Measurements from ENCODE around the gene KLHL29. TPM values are rescaled to one million over a fixed set of nuclear protein-coding genes. Genes with fewer than 3 reads are reported as not detected.

The KLHL29 gene
- total RNA-seq, 4 donors from 2014 or later = 7.6 to 15.3 (median 8.4) TPM

GRCh38 chr2:23685181-23685580, 300.2 kb downstream of the KLHL29 start:
- TF ChIP-seq, protein P1, sequence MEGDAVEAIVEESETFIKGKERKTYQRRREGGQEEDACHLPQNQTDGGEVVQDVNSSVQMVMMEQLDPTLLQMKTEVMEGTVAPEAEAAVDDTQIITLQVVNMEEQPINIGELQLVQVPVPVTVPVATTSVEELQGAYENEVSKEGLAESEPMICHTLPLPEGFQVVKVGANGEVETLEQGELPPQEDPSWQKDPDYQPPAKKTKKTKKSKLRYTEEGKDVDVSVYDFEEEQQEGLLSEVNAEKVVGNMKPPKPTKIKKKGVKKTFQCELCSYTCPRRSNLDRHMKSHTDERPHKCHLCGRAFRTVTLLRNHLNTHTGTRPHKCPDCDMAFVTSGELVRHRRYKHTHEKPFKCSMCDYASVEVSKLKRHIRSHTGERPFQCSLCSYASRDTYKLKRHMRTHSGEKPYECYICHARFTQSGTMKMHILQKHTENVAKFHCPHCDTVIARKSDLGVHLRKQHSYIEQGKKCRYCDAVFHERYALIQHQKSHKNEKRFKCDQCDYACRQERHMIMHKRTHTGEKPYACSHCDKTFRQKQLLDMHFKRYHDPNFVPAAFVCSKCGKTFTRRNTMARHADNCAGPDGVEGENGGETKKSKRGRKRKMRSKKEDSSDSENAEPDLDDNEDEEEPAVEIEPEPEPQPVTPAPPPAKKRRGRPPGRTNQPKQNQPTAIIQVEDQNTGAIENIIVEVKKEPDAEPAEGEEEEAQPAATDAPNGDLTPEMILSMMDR (IDR thresholded peaks at IDR 0.05; ENCODE audit: low read depth) = no peak

DNA sequence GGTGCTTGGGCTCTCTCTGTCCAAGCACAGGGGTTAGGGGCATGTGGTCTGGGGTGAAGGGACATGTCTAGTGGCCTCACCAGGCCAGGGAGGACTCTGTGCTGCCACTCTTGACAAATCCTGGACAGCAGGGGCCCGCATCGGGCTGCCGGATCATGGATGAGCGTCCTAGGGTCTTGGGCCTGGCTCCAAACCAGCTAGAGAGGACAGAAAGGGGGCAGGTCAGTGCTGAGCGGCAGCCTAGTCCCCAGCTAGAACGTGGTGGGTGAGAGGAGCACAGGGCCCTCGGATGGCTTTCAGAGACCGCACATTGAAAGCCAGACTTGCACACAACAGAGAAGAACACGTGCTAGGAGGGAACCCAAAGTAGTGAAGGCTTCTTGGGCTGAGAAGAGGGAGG, 300.7 kb downstream of the KLHL29 start:
- TF ChIP-seq, protein P1 (IDR thresholded peaks at IDR 0.05; ENCODE audit: low read depth) = no peak

DNA sequence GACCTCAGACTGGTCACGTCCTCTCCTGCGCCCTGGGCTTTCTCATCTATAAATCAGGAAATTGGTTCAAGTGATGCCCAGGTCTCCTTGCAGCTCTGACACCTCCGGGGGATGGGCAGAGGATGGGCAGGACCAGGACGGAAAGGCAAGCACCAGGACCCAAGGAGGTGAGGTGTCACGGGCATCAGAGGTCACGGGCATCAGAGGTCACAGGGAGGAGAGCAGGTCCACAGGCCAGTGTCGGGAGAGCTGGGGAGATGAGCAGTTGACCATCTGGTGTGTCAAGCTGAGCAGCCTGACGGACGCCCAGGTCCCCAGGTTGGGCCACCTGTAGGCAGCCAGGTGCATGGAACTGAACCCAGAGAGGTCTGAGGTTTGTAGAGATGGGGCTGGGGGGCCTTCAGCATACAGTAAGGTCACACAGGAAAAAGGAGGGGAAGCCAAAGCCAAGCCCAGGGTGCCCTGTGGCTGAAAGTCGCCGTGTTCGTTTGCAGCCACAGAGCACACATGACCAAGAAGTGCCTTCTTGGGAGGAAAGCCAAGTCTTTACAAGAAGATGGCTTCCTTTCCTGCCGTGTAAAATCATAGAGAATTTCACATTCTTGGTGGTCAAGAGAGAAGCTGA, 301.5 kb downstream of the KLHL29 start:
- TF ChIP-seq, protein P1 (IDR thresholded peaks at IDR 0.05; ENCODE audit: low read depth) = no peak

DNA sequence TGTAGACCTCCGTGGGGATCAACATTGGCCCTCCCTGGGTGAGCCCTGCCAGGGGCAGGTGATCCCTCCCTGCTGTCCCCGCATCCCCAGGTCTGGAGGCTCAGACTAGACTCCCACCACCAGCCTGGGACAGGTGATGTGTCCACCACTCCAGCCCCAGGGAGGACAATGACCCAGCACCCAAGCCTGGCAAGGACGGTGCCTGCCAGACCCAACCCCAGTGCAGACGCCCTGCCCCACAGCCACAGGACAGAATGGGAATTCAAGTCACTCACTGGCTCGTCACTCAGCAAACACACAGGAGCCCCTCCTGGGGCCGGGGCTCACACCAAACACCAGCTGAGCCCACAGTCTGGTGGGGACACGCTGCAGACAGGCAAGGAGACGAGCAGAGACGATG, 302.2 kb downstream of the KLHL29 start:
- TF ChIP-seq, protein P1 (IDR thresholded peaks at IDR 0.05; ENCODE audit: low read depth) = no peak

DNA sequence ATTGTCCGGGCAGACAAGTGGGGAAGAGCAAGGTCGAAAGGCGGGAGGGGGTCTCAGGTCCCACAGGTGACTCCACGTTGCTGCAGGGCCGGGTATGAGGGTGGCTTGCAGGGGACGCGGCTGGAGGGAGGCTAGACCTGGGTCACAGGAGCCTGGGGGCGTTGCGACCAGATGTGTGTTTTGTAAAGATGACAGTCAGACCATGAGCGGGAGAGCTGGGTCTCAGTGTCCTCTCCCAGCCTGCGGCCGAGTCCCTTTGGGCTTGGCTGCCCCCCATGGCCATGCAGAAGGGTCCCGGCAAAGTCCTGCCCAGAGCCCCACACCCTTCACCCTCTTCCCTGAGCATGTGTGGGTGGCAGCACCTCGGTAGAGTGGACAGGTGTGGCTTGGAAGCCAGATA, 302.7 kb downstream of the KLHL29 start:
- TF ChIP-seq, protein P1 (IDR thresholded peaks at IDR 0.05; ENCODE audit: low read depth) = no peak

DNA sequence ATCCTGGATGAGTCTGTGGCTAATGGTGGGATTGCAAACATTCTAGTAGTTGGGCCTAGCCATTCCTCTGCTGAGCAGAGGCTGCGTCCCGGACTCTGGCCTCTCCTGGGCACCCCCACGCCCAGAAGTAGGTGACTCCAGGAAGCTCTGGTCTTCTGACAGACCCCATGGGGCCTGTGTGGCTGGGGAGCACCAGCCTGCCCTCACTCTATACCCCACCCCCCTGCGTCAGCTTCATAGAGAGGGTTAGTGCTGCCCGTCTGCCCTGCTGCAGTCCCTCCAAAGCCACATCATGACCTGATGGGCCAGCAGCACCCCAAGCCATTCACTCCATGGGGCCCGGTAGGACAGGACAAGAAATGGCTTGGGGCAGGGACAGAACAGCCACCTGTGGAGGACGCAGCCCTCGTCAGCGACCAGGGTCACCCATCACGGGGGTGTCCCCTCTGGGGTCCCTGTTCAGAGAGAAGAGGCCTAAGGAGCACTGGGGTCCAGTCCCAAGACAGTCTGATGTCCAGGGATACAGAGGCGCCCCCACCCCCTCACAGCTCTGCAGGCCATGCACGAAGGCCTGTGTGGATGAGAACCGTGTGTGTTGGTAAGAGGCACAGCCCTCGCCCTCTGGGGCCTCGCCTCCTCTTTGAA, 303.6 kb downstream of the KLHL29 start:
- TF ChIP-seq, protein P1 (IDR thresholded peaks at IDR 0.05; ENCODE audit: low read depth) = no peak

- TF ChIP-seq, protein P1 (IDR thresholded peaks at IDR 0.05; ENCODE audit: low read depth) = no peak
Measured at GRCh38 chr2:23689131-23689700, 304.2 kb downstream of the KLHL29 start.
